22Rv1 (cell line): Measurements from ENCODE around the gene C16orf54.
"Not testable (repeated sequence)": the region's sequence is repeated elsewhere in the genome, so short reads cannot be mapped to it uniquely, and the experiment has no call there.

Experiments
- H3K27ac ChIP-seq: fragments of 450-650 bp; 2 replicates; pipeline ENCODE4 v1.5.1; 2017
- CTCF ChIP-seq: fragments of 450-650 bp; IDR thresholded peaks from 2 replicates; pipeline ENCODE4 v1.5.1; 2017; ENCODE audit warnings: mild to moderate bottlenecking
- ZFX ChIP-seq: fragments of 450-650 bp; IDR thresholded peaks from 2 replicates; pipeline ENCODE4 v1.6.1; 2017; ENCODE audit warnings: antibody characterized with exemption, borderline replicate concordance

The C16orf54 gene

GRCh38 chr16:29714972-29715371 lies 30.8 kb downstream of the C16orf54 start:
- TF ChIP-seq CTCF = no peak
- TF ChIP-seq ZFX = no peak
- no peak overlapping the region for H3K27ac ChIP-seq

GRCh38 chr16:29714396-29714795 lies 31.4 kb downstream of the C16orf54 start:
- H3K27ac ChIP-seq = no peak overlapping the region
- no peak for TF ChIP-seq ZFX
- TF ChIP-seq CTCF = no peak

- no peak overlapping the region for H3K27ac ChIP-seq
- TF ChIP-seq ZFX (no peak), CTCF (no peak)
Observed at GRCh38 chr16:29712809-29713208, 33.0 kb downstream of the C16orf54 start.

GRCh38 chr16:29710227-29711219 lies 35.3 kb downstream of the C16orf54 start:
- no peak overlapping the region for H3K27ac ChIP-seq
- no peak for TF ChIP-seq ZFX
- TF ChIP-seq CTCF = peak; percentile 69

- H3K27ac ChIP-seq = not testable (repeated sequence)
Observed at GRCh38 chr16:29709657-29710056, 36.1 kb downstream of the C16orf54 start.

- H3K27ac ChIP-seq = no peak overlapping the region
- TF ChIP-seq CTCF (no peak), ZFX (no peak)
Observed at GRCh38 chr16:29708917-29709600, 36.7 kb downstream of the C16orf54 start.

- H3K27ac ChIP-seq = not testable (repeated sequence)
Observed at GRCh38 chr16:29707160-29707559, 38.6 kb downstream of the C16orf54 start.

GRCh38 chr16:29705030-29705429 lies 40.8 kb downstream of the C16orf54 start:
- H3K27ac ChIP-seq = no peak overlapping the region
- TF ChIP-seq CTCF (no peak), ZFX (no peak)
